Smooth muscle cell (in vitro differentiated cells): ENCODE measurements around the gene TEKT5. TPM values are rescaled to one million over a fixed set of nuclear protein-coding genes. Genes with fewer than 3 reads are reported as not detected.
"Not testable (repeated sequence)": the region's sequence is repeated elsewhere in the genome, so short reads cannot be mapped to it uniquely, and the experiment has no call there.

Source experiments
- DNase-seq: peaks from one replicate; lab custom pipeline; 2025; ENCODE audit not compliant: unreplicated experiment; lab: John Stamatoyannopoulos, UW
- H2AFZ ChIP-seq: fragments of 200-600 bp; sonication (generic); 2 replicates; pipeline ENCODE4 v1.6.0; 2016; ENCODE audit warnings: antibody characterized with exemption, low read depth, mild to moderate bottlenecking
- H3F3A ChIP-seq: fragments of 200-600 bp; sonication (generic); 2 replicates; pipeline ENCODE4 v1.6.0; 2017; ENCODE audit warnings: antibody characterized with exemption, low read depth
- H3K27ac ChIP-seq: fragments of 200-600 bp; sonication (generic); 2 replicates; pipeline ENCODE4 v1.5.1; 2016; ENCODE audit warnings: low read depth, mild to moderate bottlenecking
- H3K27me3 ChIP-seq: fragments of 200-600 bp; sonication (generic); 2 replicates; pipeline ENCODE4 v1.6.1; 2016; ENCODE audit warnings: low read depth, mild to moderate bottlenecking
- H3K36me3 ChIP-seq: fragments of 200-600 bp; sonication (generic); 2 replicates; pipeline ENCODE4 v1.5.1; 2016; ENCODE audit warnings: low read depth
- H3K4me1 ChIP-seq: fragments of 200-600 bp; sonication (generic); 2 replicates; pipeline ENCODE4 v1.5.1; 2016; ENCODE audit warnings: low read depth
- H3K4me2 ChIP-seq: fragments of 200-600 bp; sonication (generic); 2 replicates; pipeline ENCODE4 v1.6.0; 2016; ENCODE audit warnings: mild to moderate bottlenecking
- H3K4me3 ChIP-seq: fragments of 200-600 bp; sonication (generic); 2 replicates; pipeline ENCODE4 v1.5.1; 2016; ENCODE audit warnings: mild to moderate bottlenecking
- H3K79me2 ChIP-seq: fragments of 200-600 bp; sonication (generic); 2 replicates; pipeline ENCODE4 v1.6.0; 2016; ENCODE audit warnings: low read depth, mild to moderate bottlenecking
- H3K9ac ChIP-seq: fragments of 200-600 bp; sonication (generic); 2 replicates; pipeline ENCODE4 v1.6.0; 2016; ENCODE audit warnings: low read depth
- H3K9me3 ChIP-seq: fragments of 200-600 bp; sonication (generic); replicated peaks from 2 replicates; pipeline ENCODE4 v1.5.1; 2016; ENCODE audit warnings: low read depth
- H4K20me1 ChIP-seq: fragments of 200-600 bp; sonication (generic); 2 replicates; pipeline ENCODE4 v1.6.0; 2016; ENCODE audit warnings: low read depth
- WGBS: methylation state at CpG from one replicate; pipeline ENCODE4 v1.1.7; 2016; ENCODE audit warnings: low lambda C conversion rate; 5-methylcytosine and 5-hydroxymethylcytosine counted together
- polyA plus RNA-seq: library from polyadenylated mRNA; unstranded; fragments of >200 nt; fragmentation: Nextera tagmentation; extraction: Ambion mirVana; gene quantifications from 2 replicates; pipeline ENCODE4 v1.2.1, GENCODE V29; 2016
- total RNA-seq: library from RNA; depleted of rRNA; stranded (reverse); fragments of >200 nt; gene quantifications from 2 replicates; pipeline ENCODE4 v1.2.3, GENCODE V29; 2014
- TF ChIP-seq, protein P1 (sequence below): fragments of 200-600 bp; sonication (generic); IDR thresholded peaks from 2 replicates; pipeline ENCODE4 v1.5.1; 2017; ENCODE audit warnings: borderline replicate concordance, mild to moderate bottlenecking, antibody characterized with exemption; ENCODE audit not compliant: insufficient read depth, poor library complexity, severe bottlenecking

Gene TEKT5
- total RNA-seq (not detected in 2 replicates), polyA plus RNA-seq (not detected in 2 replicates)

DNA sequence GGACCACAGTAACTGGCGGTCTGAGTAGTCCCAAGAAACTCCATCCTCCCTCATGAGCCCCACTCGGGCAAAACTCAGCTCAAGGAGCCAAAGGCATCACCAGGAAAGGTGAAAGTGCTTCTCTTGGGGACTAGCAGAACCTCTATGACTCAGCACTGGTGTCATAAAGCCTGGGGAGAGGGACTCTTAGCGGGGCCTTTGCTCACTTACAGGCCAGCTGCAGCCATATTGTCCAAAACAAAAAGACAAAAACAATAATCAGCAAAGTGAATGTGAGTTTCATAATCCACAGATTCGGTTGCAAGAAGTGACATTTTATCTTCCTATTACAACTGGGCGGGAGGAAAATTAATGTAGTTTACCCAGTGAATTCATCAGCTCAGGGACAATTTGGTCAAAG is at the start of gene TEKT5:
TSS of gene TEKT5 (minus strand) at position 101 of the 400 bp plus-strand sequence. CDS start at position 44, 57 bp downstream.
- TF ChIP-seq, protein P1, sequence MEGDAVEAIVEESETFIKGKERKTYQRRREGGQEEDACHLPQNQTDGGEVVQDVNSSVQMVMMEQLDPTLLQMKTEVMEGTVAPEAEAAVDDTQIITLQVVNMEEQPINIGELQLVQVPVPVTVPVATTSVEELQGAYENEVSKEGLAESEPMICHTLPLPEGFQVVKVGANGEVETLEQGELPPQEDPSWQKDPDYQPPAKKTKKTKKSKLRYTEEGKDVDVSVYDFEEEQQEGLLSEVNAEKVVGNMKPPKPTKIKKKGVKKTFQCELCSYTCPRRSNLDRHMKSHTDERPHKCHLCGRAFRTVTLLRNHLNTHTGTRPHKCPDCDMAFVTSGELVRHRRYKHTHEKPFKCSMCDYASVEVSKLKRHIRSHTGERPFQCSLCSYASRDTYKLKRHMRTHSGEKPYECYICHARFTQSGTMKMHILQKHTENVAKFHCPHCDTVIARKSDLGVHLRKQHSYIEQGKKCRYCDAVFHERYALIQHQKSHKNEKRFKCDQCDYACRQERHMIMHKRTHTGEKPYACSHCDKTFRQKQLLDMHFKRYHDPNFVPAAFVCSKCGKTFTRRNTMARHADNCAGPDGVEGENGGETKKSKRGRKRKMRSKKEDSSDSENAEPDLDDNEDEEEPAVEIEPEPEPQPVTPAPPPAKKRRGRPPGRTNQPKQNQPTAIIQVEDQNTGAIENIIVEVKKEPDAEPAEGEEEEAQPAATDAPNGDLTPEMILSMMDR: no peak
- WGBS: 88% methylated on average over 5 of the region's 5 CpGs
- Histone ChIP-seq H3F3A (no peaks in the 10 kb centered on the region), H3K27me3 (no peaks in the 10 kb centered on the region), H3K79me2 (no peaks in the 10 kb centered on the region), H3K36me3 (no peaks in the 10 kb centered on the region), H3K4me2 (no peak within 1 kb of the TSS), H3K9ac (no peak within 1 kb of the TSS), H4K20me1 (no peaks in the 10 kb centered on the region), H3K4me1 (no peaks in the 10 kb centered on the region), H3K27ac (no peak within 1 kb of the TSS), H2AFZ (no peak within 1 kb of the TSS), H3K4me3 (no peak within 1 kb of the TSS), H3K9me3 (no peaks in the 10 kb centered on the region)
- no peak for DNase-seq

DNA sequence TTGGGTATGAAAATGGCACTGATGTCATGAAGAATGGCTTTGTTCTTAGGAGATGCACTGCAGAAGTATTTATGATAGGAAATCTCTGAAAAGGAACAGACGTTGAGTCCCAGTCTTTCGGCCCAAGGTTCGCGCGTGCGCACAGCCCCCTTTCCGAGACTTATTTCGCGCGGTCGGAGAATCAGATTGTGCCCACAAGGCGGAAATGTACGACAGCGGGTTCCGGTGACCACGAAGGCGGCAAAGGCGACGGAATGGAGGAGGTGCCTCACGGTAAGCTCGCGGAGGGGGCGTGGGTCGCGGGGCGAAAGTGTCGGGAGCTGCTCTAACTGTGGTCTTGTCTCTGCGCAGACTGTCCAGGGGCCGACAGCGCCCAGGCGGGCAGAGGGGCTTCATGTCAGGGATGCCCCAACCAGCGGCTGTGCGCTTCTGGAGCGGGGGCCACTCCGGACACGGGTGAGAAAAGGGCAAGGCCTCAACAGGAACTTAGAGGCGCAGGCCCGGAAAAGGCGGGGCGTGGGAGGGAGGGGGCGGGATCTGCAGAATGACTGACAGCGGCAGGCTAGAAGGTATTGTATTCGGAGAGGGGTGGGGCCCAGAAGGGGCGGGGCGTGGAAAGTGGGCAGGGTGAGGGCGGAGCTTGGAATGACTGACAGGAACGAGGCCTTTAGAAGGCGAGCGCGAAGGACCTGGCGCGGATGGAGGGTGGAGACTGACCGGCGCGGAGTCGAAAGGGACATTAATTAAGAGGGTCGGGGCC is 49.1 kb upstream of the TEKT5 start, which contains the start of gene NUBP1:
TSS of gene NUBP1 (plus strand) at position 233 of the 760 bp plus-strand sequence. CDS start at position 255, 22 bp downstream.
- TF ChIP-seq, protein P1: no peak
- H3K9me3 ChIP-seq: no peaks in the 10 kb centered on the region
- no peaks in the 10 kb centered on the region for H3K79me2 ChIP-seq
- no peaks in the 10 kb centered on the region for H3K4me1 ChIP-seq
- peak within 1 kb of the TSS; percentile 73 for H2AFZ ChIP-seq
- H3K9ac ChIP-seq: peak within 1 kb of the TSS; percentile 92
- no peaks in the 10 kb centered on the region for H3K27me3 ChIP-seq
- under 1% methylated on average over 51 of the region's 57 CpGs for WGBS
- H3K4me2 ChIP-seq: peak within 1 kb of the TSS; percentile 78
- peak within 1 kb of the TSS; percentile 58 for H3K4me3 ChIP-seq
- H3K27ac ChIP-seq: peak within 1 kb of the TSS; percentile 93
- no peaks in the 10 kb centered on the region for H3F3A ChIP-seq
- H4K20me1 ChIP-seq: no peaks in the 10 kb centered on the region
- peak; percentile 99 for DNase-seq
- H3K36me3 ChIP-seq: no peaks in the 10 kb centered on the region

DNA sequence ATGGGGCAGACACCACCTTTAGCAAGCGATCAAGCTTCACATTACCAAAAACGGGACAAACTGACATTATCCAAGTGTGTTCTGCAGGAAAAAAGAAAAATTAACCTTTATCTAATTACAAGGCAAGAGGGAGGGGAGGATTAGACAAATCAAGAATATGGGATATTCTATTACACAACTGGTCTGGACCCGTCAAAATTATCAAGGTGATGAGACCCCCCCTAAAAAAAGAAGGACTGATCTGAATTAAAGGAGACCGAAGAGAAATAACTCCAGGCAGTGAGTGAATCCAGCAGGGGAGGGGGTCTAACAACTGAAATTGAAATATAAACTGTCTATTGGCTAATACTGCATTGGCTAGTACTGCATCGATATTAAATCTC is 48.5 kb upstream of the TEKT5 start:
- Histone ChIP-seq H3K79me2 (no peaks in the 10 kb centered on the region), H3F3A (peaks cover 4% of the 10 kb centered on the region), H3K27me3 (no peaks in the 10 kb centered on the region), H3K9me3 (no peaks in the 10 kb centered on the region), H4K20me1 (no peaks in the 10 kb centered on the region), H3K27ac (peak overlapping the region; percentile 93), H3K9ac (peak overlapping the region; percentile 92), H3K36me3 (no peaks in the 10 kb centered on the region), H3K4me1 (no peaks in the 10 kb centered on the region), H2AFZ (peak overlapping the region; percentile 73), H3K4me3 (peak overlapping the region; percentile 58), H3K4me2 (peak overlapping the region; percentile 78)
- WGBS: 50% methylated on average over 5 of the region's 5 CpGs
- TF ChIP-seq, protein P1: no peak
- DNase-seq: no peak

DNA sequence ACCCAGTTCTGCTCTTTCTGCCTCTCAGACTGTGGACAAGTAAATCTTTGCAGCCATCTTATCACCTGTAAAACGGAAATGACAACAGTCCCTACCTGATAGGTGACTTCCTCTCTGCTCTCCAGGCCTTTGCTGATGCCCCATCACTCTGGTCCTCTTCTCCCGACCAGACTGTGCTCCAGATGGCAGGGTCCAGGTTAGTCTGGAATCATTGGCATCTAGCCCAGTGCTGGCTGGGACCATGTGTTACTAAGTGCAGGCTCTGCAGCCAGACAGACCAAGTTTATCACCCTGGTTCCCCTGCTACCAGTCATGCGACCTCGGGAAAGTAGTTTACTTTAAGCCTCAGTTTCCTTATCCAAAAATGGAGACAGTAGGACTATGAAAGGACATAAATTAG is 47.1 kb upstream of the TEKT5 start:
- H3K4me2 ChIP-seq: no peak overlapping the region
- H2AFZ ChIP-seq: no peak overlapping the region
- DNase-seq: no peak
- no peaks in the 10 kb centered on the region for H3K36me3 ChIP-seq
- peaks cover 7% of the 10 kb centered on the region for H3F3A ChIP-seq
- no peak overlapping the region for H3K9ac ChIP-seq
- no peak overlapping the region for H3K27ac ChIP-seq
- H3K9me3 ChIP-seq: no peaks in the 10 kb centered on the region
- WGBS: 62% methylated on average over 4 of the region's 4 CpGs
- no peaks in the 10 kb centered on the region for H3K27me3 ChIP-seq
- TF ChIP-seq, protein P1: no peak
- no peak overlapping the region for H3K4me3 ChIP-seq
- no peaks in the 10 kb centered on the region for H3K4me1 ChIP-seq
- no peaks in the 10 kb centered on the region for H4K20me1 ChIP-seq
- H3K79me2 ChIP-seq: no peaks in the 10 kb centered on the region

DNA sequence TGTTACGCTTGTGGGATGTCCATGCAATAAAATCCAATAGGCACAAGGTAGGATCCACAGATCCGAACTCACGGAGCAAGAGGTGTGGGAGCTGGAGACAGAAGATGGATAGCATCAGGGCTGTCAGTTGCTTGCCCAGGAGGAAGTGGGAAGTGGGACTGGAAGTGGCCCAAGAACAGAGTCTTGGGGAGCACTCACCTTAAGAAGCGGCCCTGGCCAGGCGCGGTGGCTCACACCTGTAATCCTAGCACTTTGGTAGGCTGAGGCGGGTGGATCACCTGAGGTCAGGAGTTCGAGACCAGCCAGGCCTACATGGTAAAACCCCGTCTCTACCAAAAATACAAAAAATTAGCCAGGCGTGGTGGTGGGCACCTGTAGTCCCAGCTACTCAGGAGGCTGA is 46.5 kb upstream of the TEKT5 start:
- H4K20me1 ChIP-seq, H3K4me2 ChIP-seq, DNase-seq, H3K4me1 ChIP-seq, H3K4me3 ChIP-seq, H3K9ac ChIP-seq, H3F3A ChIP-seq, H3K36me3 ChIP-seq, H2AFZ ChIP-seq, H3K79me2 ChIP-seq, H3K27me3 ChIP-seq, H3K9me3 ChIP-seq, H3K27ac ChIP-seq: not testable (repeated sequence)
- 99% methylated on average over 10 of the region's 10 CpGs for WGBS
